HTERT RPE-1 (cell line): ENCODE measurements around the gene ATAD3C.
"Not testable (repeated sequence)": the region's sequence is repeated elsewhere in the genome, so short reads cannot be mapped to it uniquely, and the experiment has no call there.

Experiments
- in situ Hi-C: fragments of 300-500 bp; cut with MboI; formaldehyde crosslinking; loops from 4 replicates; pipeline ENCODE4 v1.14.3; 2020; ENCODE audit warnings: low sequenced_read_pairs

The ATAD3C gene

GRCh38 chr1:1440262-1441001 is 9.1 kb upstream of the ATAD3C start:
- in situ Hi-C loops: no loop called here

- in situ Hi-C loops: no loop called here
Observed at GRCh38 chr1:1441002-1441888, 8.2 kb upstream of the ATAD3C start.

GRCh38 chr1:1442069-1442770 is 7.3 kb upstream of the ATAD3C start:
- in situ Hi-C loops: no loop called here

- in situ Hi-C loops: not testable (repeated sequence)
Observed at GRCh38 chr1:1446631-1447030, 2.9 kb upstream of the ATAD3C start.

- in situ Hi-C loops: not testable (repeated sequence)
Observed at GRCh38 chr1:1450616-1451015, 1.1 kb downstream of the ATAD3C start.

- in situ Hi-C loops: no loop called here
Observed at GRCh38 chr1:1451696-1452364, 2.3 kb downstream of the ATAD3C start.

- in situ Hi-C loops: not testable (repeated sequence)
Observed at GRCh38 chr1:1452365-1452739, 2.9 kb downstream of the ATAD3C start.

GRCh38 chr1:1452882-1453281 is 3.4 kb downstream of the ATAD3C start:
- in situ Hi-C loops: no loop called here

GRCh38 chr1:1454286-1455056 is 5.0 kb downstream of the ATAD3C start:
- in situ Hi-C loops: not testable (repeated sequence)

- in situ Hi-C loops: no loop called here
Observed at GRCh38 chr1:1455366-1455884, 5.9 kb downstream of the ATAD3C start.

- in situ Hi-C loops: not testable (repeated sequence)
Observed at GRCh38 chr1:1455934-1456333, 6.4 kb downstream of the ATAD3C start.

GRCh38 chr1:1456683-1457255 is 7.3 kb downstream of the ATAD3C start:
- in situ Hi-C loops: not testable (repeated sequence)

GRCh38 chr1:1459156-1459555 is 9.7 kb downstream of the ATAD3C start:
- in situ Hi-C loops: not testable (repeated sequence)

GRCh38 chr1:1459711-1460110 is 10.2 kb downstream of the ATAD3C start:
- in situ Hi-C loops: not testable (repeated sequence)

GRCh38 chr1:1460540-1461130 is 11.1 kb downstream of the ATAD3C start:
- in situ Hi-C loops: no loop called here

- in situ Hi-C loops: no loop called here
Observed at GRCh38 chr1:1461721-1462317, 12.3 kb downstream of the ATAD3C start.

GRCh38 chr1:1462318-1462966 is 13.0 kb downstream of the ATAD3C start:
- in situ Hi-C loops: no loop called here

- in situ Hi-C loops: no loop called here
Observed at GRCh38 chr1:1463312-1463711, 13.8 kb downstream of the ATAD3C start.
